Ovary (tissue), 9 donors: Measurements from ENCODE around the gene C1orf56. TPM values are rescaled to one million over a fixed set of nuclear protein-coding genes. Genes with fewer than 3 reads are reported as not detected.
A peak's percentile ranks its signal among the peaks of the same experiment; 100 is the strongest.

Experiments
- DNase-seq, 5 donors: peaks; one replicate each; pipeline ENCODE4 v3.0.0-alpha.2; 2019 to 2020
- H3K27ac ChIP-seq, 2 donors: fragments of 200-600 bp; one replicate each; pipeline versions ENCODE4 v1.5.1 to v1.8.0; 2019 to 2022
- H3K27me3 ChIP-seq: fragments of 200-600 bp; one replicate; pipeline ENCODE4 v1.8.0; 2022
- H3K36me3 ChIP-seq: fragments of 200-600 bp; sonication (generic); one replicate; pipeline ENCODE4 v1.5.1; 2019
- H3K4me1 ChIP-seq: one replicate; pipeline ENCODE4 v1.8.1; 2013; ENCODE audit warnings: mild to moderate bottlenecking, moderate library complexity; ENCODE audit not compliant: insufficient read depth
- H3K4me3 ChIP-seq: fragments of 200-600 bp; sonication (generic); one replicate; pipeline ENCODE4 v1.5.1; 2017
- H3K9me3 ChIP-seq, 2 donors: fragments of 200-600 bp in 1 of 2; sonication (generic) in 1 of 2; one replicate each; pipeline versions ENCODE4 v1.5.1 to v1.8.1; 2013 to 2019; ENCODE audit warnings: mild to moderate bottlenecking in 1 of 2, moderate library complexity in 1 of 2
- CTCF ChIP-seq, 3 donors: fragments of 450-650 bp in 2 of 3; fragments of 200-600 bp in 1 of 3; IDR thresholded peaks; one replicate each; pipeline versions ENCODE4 v1.5.1 to v1.8.0; 2016 to 2022; ENCODE audit warnings: antibody characterized with exemption in 3 of 3, mild to moderate bottlenecking in 1 of 3
- EP300 ChIP-seq: sonication (generic); formaldehyde crosslinking; IDR thresholded peaks from one replicate; pipeline ENCODE4 v1.6.1; 2017; ENCODE audit warnings: antibody characterized with exemption
- POLR2A ChIP-seq: fragments of 450-650 bp; IDR thresholded peaks from one replicate; pipeline ENCODE4 v1.6.1; 2017; ENCODE audit warnings: antibody characterized with exemption, mild to moderate bottlenecking, moderate library complexity
- WGBS, 3 donors: extraction: QIAGEN DNeasy Blood & Tissue Kit in 1 of 3; methylation state at CpG; one replicate each; pipeline versions ENCODE4 v1.1.5 to v1.1.7; 2013 to 2017; 5-methylcytosine and 5-hydroxymethylcytosine counted together
- intact Hi-C, 4 donors: fragments of 100-400 bp; cut with DNase I; formaldehyde crosslinking; loops; one replicate each; pipeline versions ENCODE4 v1.11.0 to v1.15.1; 2022 to 2023
- polyA plus RNA-seq, 2 donors: library from polyadenylated mRNA; stranded (reverse); fragments of 200-250 nt in 1 of 2; fragments of 350-450 nt in 1 of 2; fragmentation: Illumina TruSeq in 1 of 2; extraction: RNeasy Lipid Tissue Mini Kit (QIAGEN cat#74804) in 1 of 2; gene quantifications; one replicate each; pipeline ENCODE4 v1.2.3, GENCODE V29; 2013 to 2014
- total RNA-seq, 7 donors: library from RNA; depleted of rRNA in 2 of 7; stranded (reverse); fragments of >200 nt in 2 of 7; fragmentation: NEBNext Ultra II Directional in 3 of 7; extraction: Animal tissue kit (Norgen Biotek cat#: 25700) in 3 of 7; gene quantifications; one replicate each; pipeline versions ENCODE4 v1.1.0 to v1.2.4, GENCODE V29; 2016 to 2023
- donor health status: DM: no; HTN: no; CAD: no; lungs with moderate emphysema.
- donor health status: DM: no; HTN: no; CAD: no.
- donor health status: Bipolar disorder and iron deficiency.
- donor health status: DM: yes; HTN: yes; CAD: no.
- donor health status: DM: no; HTN: no; CAD: no.
- donor health status: DM: yes; HTN: yes; CAD: no.

C1orf56 gene
- total and polyA plus RNA-seq, 9 donors: 2.6 to 9.1 (median 6.6) TPM

GRCh38 chr1:151056149-151056548 lies 8.6 kb downstream of the C1orf56 start:
- H3K9me3 ChIP-seq: no peaks in the 10 kb centered on the region
- H3K27ac ChIP-seq: no peak overlapping the region
- WGBS, 3 donors: 42 to 64% (median 55%) methylated on average over 2 of the region's 2 CpGs
- H3K4me3 ChIP-seq: no peak overlapping the region
- no peak for DNase-seq
- peaks cover 13% of the 10 kb centered on the region for H3K4me1 ChIP-seq
- H3K36me3 ChIP-seq: no peaks in the 10 kb centered on the region
- intact Hi-C loops: no loop called here
- no peaks in the 10 kb centered on the region for H3K27me3 ChIP-seq
- TF ChIP-seq EP300 (no peak), CTCF (IDR thresholded peaks at IDR 0.05) (no peak), POLR2A (no peak)

GRCh38 chr1:151058692-151059091 lies 11.1 kb downstream of the C1orf56 start:
- peak in 4 of 5 donors; percentile 41 to 59 (median 52) for DNase-seq
- peaks cover 13% of the 10 kb centered on the region for H3K4me1 ChIP-seq
- 0 to 2% (median 0%) methylated on average over 10 of the region's 10 CpGs for WGBS, 3 donors
- no peaks in the 10 kb centered on the region for H3K9me3 ChIP-seq
- intact Hi-C loops: no loop called here
- no peaks in the 10 kb centered on the region for H3K27me3 ChIP-seq
- peak overlapping the region; percentile 72 to 73 for H3K27ac ChIP-seq
- TF ChIP-seq EP300: no peak
- TF ChIP-seq CTCF (IDR thresholded peaks at IDR 0.05): no peak
- TF ChIP-seq POLR2A: no peak
- peak overlapping the region; percentile 95 for H3K4me3 ChIP-seq
- no peaks in the 10 kb centered on the region for H3K36me3 ChIP-seq

GRCh38 chr1:151059109-151060006 lies 11.8 kb downstream of the C1orf56 start, which contains the start of gene CDC42SE1:
Gene CDC42SE1 (minus strand): TSS chr1:151059622. CDS start chr1:151055730, 3,892 bp downstream.
- TF ChIP-seq POLR2A: peak; percentile 93
- TF ChIP-seq CTCF (IDR thresholded peaks at IDR 0.05): peak; percentile 82 to 95 (median 85)
- TF ChIP-seq EP300: no peak
- Histone ChIP-seq H3K36me3 (no peaks in the 10 kb centered on the region), H3K9me3 (no peaks in the 10 kb centered on the region), H3K4me1 (peaks cover 13% of the 10 kb centered on the region), H3K27ac (peak within 1 kb of the TSS; percentile 72 to 73), H3K4me3 (peak within 1 kb of the TSS; percentile 95), H3K27me3 (no peaks in the 10 kb centered on the region)
- peak; percentile 77 to 90 (median 85) for DNase-seq
- intact Hi-C loops: no loop called here
- WGBS, 3 donors: 0 to 1% (median 0%) methylated on average over 55 to 58 of the region's 58 CpGs

GRCh38 chr1:151060007-151060656 lies 12.6 kb downstream of the C1orf56 start, which contains the start of gene MLLT11:
Gene MLLT11 (plus strand): TSS chr1:151060397. CDS start chr1:151067225, 6,828 bp downstream.
- 1 to 2% (median 1%) methylated on average over 15 of the region's 15 CpGs for WGBS, 3 donors
- no peaks in the 10 kb centered on the region for H3K9me3 ChIP-seq
- DNase-seq: peak; percentile 50 to 73 (median 63)
- H3K27me3 ChIP-seq: no peaks in the 10 kb centered on the region
- peak within 1 kb of the TSS; percentile 72 to 73 for H3K27ac ChIP-seq
- H3K4me1 ChIP-seq: peaks cover 13% of the 10 kb centered on the region
- intact Hi-C loops: no loop called here
- TF ChIP-seq EP300: no peak
- no peak for TF ChIP-seq CTCF (IDR thresholded peaks at IDR 0.05)
- TF ChIP-seq POLR2A: no peak
- peak within 1 kb of the TSS; percentile 95 for H3K4me3 ChIP-seq
- H3K36me3 ChIP-seq: no peaks in the 10 kb centered on the region
